ENCODE measurements around the gene SEC14L3. TPM values are rescaled to one million over a fixed set of nuclear protein-coding genes. Genes with fewer than 3 reads are reported as not detected.

Gene SEC14L3
- total RNA-seq, 8 experiments from 2014 or later, result 0.20 to 0.38 (median 0.35) TPM; not detected in 5

Other genes starting within 250 kb of the SEC14L3 start
- gene LIF, start 225.3 kb downstream of the SEC14L3 start, total RNA-seq, result 10 to 100 TPM in 2 of 8 experiments, 1 to 10 TPM in 4, under 1 TPM in 2; 0.81 to 14.8 (median 4.3) TPM
- gene OSM, start 205.2 kb downstream of the SEC14L3 start, total RNA-seq, result under 1 TPM in 5 of 8 experiments, not detected in 3; 0.08 to 0.71 (median 0.23) TPM
- 10 to 100 TPM in 2 of 8 experiments, 1 to 10 TPM in 6; 1.7 to 13.6 (median 7.0) TPM for gene CASTOR1, start 182.5 kb downstream of the SEC14L3 start, total RNA-seq
- gene TBC1D10A, start 145.1 kb downstream of the SEC14L3 start, total RNA-seq, result 10 to 100 TPM in 5 of 8 experiments, 1 to 10 TPM in 3; 5.8 to 17.8 (median 10.6) TPM
- gene SF3A1, start 115.1 kb downstream of the SEC14L3 start, total RNA-seq, result 10 to 100 TPM; 20.5 to 81.4 (median 34.6) TPM
- gene CCDC157, start 115.0 kb downstream of the SEC14L3 start, total RNA-seq, result 10 to 100 TPM in 1 of 8 experiments, 1 to 10 TPM in 7; 2.0 to 12.8 (median 3.9) TPM
- gene RNF215, start 84.6 kb downstream of the SEC14L3 start, total RNA-seq, result 10 to 100 TPM in 7 of 8 experiments, 1 to 10 TPM in 1; 9.5 to 22.9 (median 17.3) TPM
- 10 to 100 TPM in 2 of 8 experiments, 1 to 10 TPM in 6; 2.0 to 17.3 (median 7.5) TPM for gene SEC14L2, start 75.0 kb downstream of the SEC14L3 start, total RNA-seq
- gene MTFP1, start 46.2 kb downstream of the SEC14L3 start, total RNA-seq, result 10 to 100 TPM in 6 of 8 experiments, 1 to 10 TPM in 2; 4.2 to 36.6 (median 20.4) TPM
- under 1 TPM in 2 of 8 experiments, not detected in 6; 0.14 to 0.24 TPM for gene SEC14L4, start 33.7 kb upstream of the SEC14L3 start, total RNA-seq
- 1 to 10 TPM in 1 of 8 experiments, under 1 TPM in 6, not detected in 1; 0.05 to 2.6 (median 0.18) TPM for gene SEC14L6, start 74.7 kb upstream of the SEC14L3 start, total RNA-seq
- 1 to 10 TPM in 5 of 8 experiments, under 1 TPM in 1, not detected in 2; 0.91 to 2.9 (median 1.7) TPM for gene GAL3ST1, start 102.6 kb upstream of the SEC14L3 start, total RNA-seq
- gene PES1, start 119.9 kb upstream of the SEC14L3 start, total RNA-seq, result 100 to 1,000 TPM in 4 of 8 experiments, 10 to 100 TPM in 4; 78.6 to 142 (median 105) TPM
- gene TCN2, start 135.2 kb upstream of the SEC14L3 start, total RNA-seq, result 10 to 100 TPM in 3 of 8 experiments, 1 to 10 TPM in 5; 1.8 to 70.6 (median 7.9) TPM
- 1 to 10 TPM in 7 of 8 experiments, under 1 TPM in 1; 0.22 to 7.6 (median 2.9) TPM for gene SLC35E4, start 163.8 kb upstream of the SEC14L3 start, total RNA-seq
- 10 to 100 TPM in 1 of 8 experiments, 1 to 10 TPM in 7; 1.0 to 23.2 (median 4.4) TPM for gene DUSP18, start 195.9 kb upstream of the SEC14L3 start, total RNA-seq
- 10 to 100 TPM in 1 of 8 experiments, 1 to 10 TPM in 6, under 1 TPM in 1; 0.63 to 16.6 (median 5.4) TPM for gene OSBP2, start 222.9 kb upstream of the SEC14L3 start, total RNA-seq

All from motor neuron (in vitro differentiated cells).